HCT116 (cell line): Measurements from ENCODE around the gene FIBCD1. TPM values are rescaled to one million over a fixed set of nuclear protein-coding genes. Genes with fewer than 3 reads are reported as not detected.

ENCODE experiments used
- ATAC-seq: fragments of 200-7000 bp; cut with Tn5 transposase; 2 replicates; pipeline ENCODE4 v1.9.1; 2020; ENCODE audit warnings: mild to moderate bottlenecking, moderate library complexity
- BruUV-seq: library from RNA; stranded (reverse); fragments of 400-500 nt; replicated peaks from 2 replicates; lab custom pipeline; 2021; lab: Mats Ljungman, UMichigan
- CTCF ChIA-PET: fragments of 300-600 bp; sonication (Branson Sonifier 250); formaldehyde crosslinking; loops from one replicate; lab custom pipeline; 2021; ENCODE audit warnings: antibody characterized with exemption; lab: Charles Lee
- POLR2A ChIA-PET: fragments of 300-600, 350-600 bp; sonication (Branson Sonifier 250); formaldehyde crosslinking; loops from one replicate; lab custom pipeline; 2021; ENCODE audit warnings: antibody characterized with exemption; lab: Charles Lee
- RAD21 ChIA-PET, 2 experiments: fragments of 300-600 bp; sonication (Branson Sonifier 250); formaldehyde crosslinking; loops; one replicate each; lab custom pipeline; 2023; ENCODE audit warnings: low total read pairs in 2 of 2; ENCODE audit not compliant: uncharacterized antibody in 2 of 2, unreplicated experiment in 2 of 2, low non-redundant PET in 1 of 2; lab: Charles Lee
- DNase-seq: peaks from one replicate; pipeline ENCODE4 v3.0.0-alpha.2; 2010; ENCODE audit warnings: low read depth, low spot score
- H2AFZ ChIP-seq: fragments of 200-600 bp; shearing (Covaris generic), sonication (generic); 2 replicates; pipeline ENCODE4 v1.6.1; 2017; ENCODE audit warnings: low read depth, mixed run types, mixed read lengths, antibody characterized with exemption, low read length; ENCODE audit not compliant: poor library complexity, severe bottlenecking
- H3K27ac ChIP-seq: 2 replicates; pipeline ENCODE4 v1.5.1; 2012; ENCODE audit warnings: low read depth, low read length
- H3K27me3 ChIP-seq: fragments of 200-600 bp; sonication (generic); 2 replicates; pipeline ENCODE4 v1.6.1; 2016; ENCODE audit warnings: mixed run types, low read length, mixed read lengths; ENCODE audit not compliant: insufficient read depth
- H3K36me3 ChIP-seq, 2 experiments: fragments of 200-500 bp in 1 of 2; fragments of 200-600 bp in 1 of 2; sonication (Bioruptor generic) in 1 of 2; sonication (generic) in 1 of 2; 2 replicates each; pipeline versions ENCODE4 v1.5.1 to v1.6.1; 2014 to 2016; ENCODE audit warnings: low read length in 2 of 2, inconsistent platforms in 1 of 2, mixed read lengths in 1 of 2, mixed run types in 1 of 2; ENCODE audit not compliant: insufficient read depth in 2 of 2, control insufficient read depth in 1 of 2
- H3K4me1 ChIP-seq, 2 experiments: fragments of 200-600 bp in 1 of 2; sonication (generic) in 1 of 2; 2 replicates each; pipeline versions ENCODE4 v1.5.1 to v1.6.1; 2012 to 2017; ENCODE audit warnings: low read length in 2 of 2, inconsistent platforms in 1 of 2, mild to moderate bottlenecking in 1 of 2, mixed read lengths in 1 of 2, mixed run types in 1 of 2, moderate library complexity in 1 of 2; ENCODE audit not compliant: insufficient read depth in 2 of 2, control insufficient read depth in 1 of 2
- H3K4me2 ChIP-seq: fragments of 200-600 bp; sonication (generic); 2 replicates; pipeline ENCODE4 v1.6.1; 2017; ENCODE audit warnings: mixed run types, low read length, mixed read lengths
- H3K4me3 ChIP-seq, 2 experiments: fragments of 200-600 bp in 1 of 2; sonication (generic) in 1 of 2; replicated peaks in 1 of 2; 2 replicates each; pipeline ENCODE4 v1.5.1; 2011 to 2016; ENCODE audit warnings: low read length in 2 of 2, control low read depth in 1 of 2, low read depth in 1 of 2, mild to moderate bottlenecking in 1 of 2, mixed read lengths in 1 of 2, mixed run types in 1 of 2
- H3K79me2 ChIP-seq: fragments of 200-600 bp; sonication (generic); 2 replicates; pipeline ENCODE4 v1.6.1; 2017; ENCODE audit warnings: mild to moderate bottlenecking, mixed run types, low read length, moderate library complexity, mixed read lengths; ENCODE audit not compliant: insufficient read depth
- H3K9ac ChIP-seq: fragments of 200-600 bp; sonication (generic); 2 replicates; pipeline ENCODE4 v1.6.1; 2016; ENCODE audit warnings: low read length, mixed read lengths
- H3K9me2 ChIP-seq: fragments of 200-600 bp; sonication (generic), shearing (Covaris generic); 2 replicates; pipeline ENCODE4 v1.6.1; 2017; ENCODE audit warnings: mixed run types, mild to moderate bottlenecking, moderate library complexity; ENCODE audit not compliant: insufficient read depth
- H3K9me3 ChIP-seq, 2 experiments: fragments of 200-500 bp in 1 of 2; fragments of 200-600 bp in 1 of 2; sonication (Bioruptor generic) in 1 of 2; sonication (generic) in 1 of 2; 2 replicates each; pipeline ENCODE4 v1.6.1; 2014 to 2017; ENCODE audit warnings: low read length in 2 of 2, mixed read lengths in 2 of 2, inconsistent platforms in 1 of 2, low read depth in 1 of 2, mild to moderate bottlenecking in 1 of 2, mixed run types in 1 of 2, moderate library complexity in 1 of 2; ENCODE audit not compliant: control insufficient read depth in 1 of 2, insufficient read depth in 1 of 2
- H4K20me1 ChIP-seq: fragments of 200-600 bp; sonication (generic), shearing (Covaris generic); 2 replicates; pipeline ENCODE4 v1.6.1; 2017; ENCODE audit warnings: mixed run types, mild to moderate bottlenecking, moderate library complexity; ENCODE audit not compliant: insufficient read depth
- CBX3 ChIP-seq: IDR thresholded peaks from 2 replicates; pipeline ENCODE4 v1.6.1; 2012; ENCODE audit warnings: low read depth
- CTCF ChIP-seq, 3 experiments: fragments of 200-600 bp in 1 of 3; sonication (generic) in 1 of 3; IDR thresholded peaks in 2 of 3; conservative IDR thresholded peaks in 1 of 3; 2 replicates each; pipeline ENCODE4 v1.5.1; 2012 to 2017; ENCODE audit warnings: low read depth in 2 of 3, low read length in 2 of 3, antibody characterized with exemption in 1 of 3, borderline replicate concordance in 1 of 3, control low read depth in 1 of 3, mild to moderate bottlenecking in 1 of 3, mixed read lengths in 1 of 3, mixed run types in 1 of 3, moderate library complexity in 1 of 3; ENCODE audit not compliant: insufficient read depth in 1 of 3
- EGR1 ChIP-seq: IDR thresholded peaks from 2 replicates; pipeline ENCODE4 v1.6.1; 2012; ENCODE audit warnings: low read depth
- ELF1 ChIP-seq: IDR thresholded peaks from 2 replicates; pipeline ENCODE4 v1.6.1; 2012; ENCODE audit warnings: low read depth, borderline replicate concordance
- FOSL1 ChIP-seq: IDR thresholded peaks from 2 replicates; pipeline ENCODE4 v1.6.1; 2012; ENCODE audit warnings: low read depth
- JUND ChIP-seq: IDR thresholded peaks from 2 replicates; pipeline ENCODE4 v1.6.1; 2012
- POLR2AphosphoS5 ChIP-seq: IDR thresholded peaks from 2 replicates; pipeline ENCODE4 v1.6.1; 2011; ENCODE audit warnings: mild to moderate bottlenecking, low read depth, low read length, moderate library complexity
- RAD21 ChIP-seq: IDR thresholded peaks from 2 replicates; pipeline ENCODE4 v1.6.1; 2012; ENCODE audit warnings: low read depth, mild to moderate bottlenecking
- SIN3A ChIP-seq: IDR thresholded peaks from 2 replicates; pipeline ENCODE4 v1.6.1; 2012; ENCODE audit warnings: low read depth
- SRF ChIP-seq: IDR thresholded peaks from 2 replicates; pipeline ENCODE4 v1.6.1; 2012; ENCODE audit warnings: low read depth
- ZFX ChIP-seq: fragments of 450-650 bp; IDR thresholded peaks from 2 replicates; pipeline ENCODE4 v1.6.1; 2017
- intact Hi-C: fragments of 100-400 bp; cut with micrococcal nuclease; formaldehyde crosslinking; loops from 2 replicates; pipeline ENCODE4 v1.10.0; 2022
- total RNA-seq: library from RNA; stranded (reverse); gene quantifications from one replicate; pipeline ENCODE4 v1.2.1, GENCODE V29; 2021; ENCODE audit not compliant: unreplicated experiment
- TF ChIP-seq, protein P1 (sequence below): IDR thresholded peaks from 2 replicates; pipeline ENCODE4 v1.6.1; 2012
- TF ChIP-seq, protein P2 (sequence below): IDR thresholded peaks from 2 replicates; pipeline ENCODE4 v1.6.1; 2012

Gene FIBCD1
- total RNA-seq, 1 experiment from 2014 or later = 26.1 TPM

GRCh38 chr9:130901498-130902203 lies 37.4 kb downstream of the FIBCD1 start:
- Histone ChIP-seq H3K27ac (no peak overlapping the region), H3K4me2 (no peak overlapping the region), H3K9ac (no peak overlapping the region), H3K36me3 (no peaks in the 10 kb centered on the region), H3K4me3 (no peak overlapping the region), H2AFZ (no peak overlapping the region), H3K27me3 (no peaks in the 10 kb centered on the region), H3K79me2 (no peaks in the 10 kb centered on the region), H3K9me2 (no peaks in the 10 kb centered on the region), H3K4me1 (no peaks in the 10 kb centered on the region), H3K9me3 (no peaks in the 10 kb centered on the region), H4K20me1 (no peaks in the 10 kb centered on the region)
- TF ChIP-seq EGR1 (no peak), SIN3A (no peak), ELF1 (no peak), FOSL1 (no peak), ZFX (no peak), POLR2AphosphoS5 (no peak), CBX3 (no peak), RAD21 (no peak), SRF (no peak), JUND (no peak), CTCF (IDR thresholded peaks at IDR 0.05 in 2 of 3, conservative IDR thresholded peaks at IDR 0.05 in 1 of 3; ENCODE audit: borderline replicate concordance in 1 of 3, insufficient read depth in 1 of 3, low read depth in 2 of 3, low read length in 2 of 3) (no peak)
- TF ChIP-seq, protein P1, sequence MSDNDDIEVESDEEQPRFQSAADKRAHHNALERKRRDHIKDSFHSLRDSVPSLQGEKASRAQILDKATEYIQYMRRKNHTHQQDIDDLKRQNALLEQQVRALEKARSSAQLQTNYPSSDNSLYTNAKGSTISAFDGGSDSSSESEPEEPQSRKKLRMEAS = no peak
- TF ChIP-seq, protein P2, sequence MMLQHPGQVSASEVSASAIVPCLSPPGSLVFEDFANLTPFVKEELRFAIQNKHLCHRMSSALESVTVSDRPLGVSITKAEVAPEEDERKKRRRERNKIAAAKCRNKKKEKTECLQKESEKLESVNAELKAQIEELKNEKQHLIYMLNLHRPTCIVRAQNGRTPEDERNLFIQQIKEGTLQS = no peak
- RAD21 ChIA-PET = no interaction called here
- BruUV-seq = no TSS peak
- CTCF ChIA-PET = no interaction called here
- DNase-seq = no peak
- no peak for ATAC-seq
- intact Hi-C loops = no loop called here
- POLR2A ChIA-PET = no interaction called here
